Coronary artery (tissue), 2 donors: ENCODE data around the gene CINP.
"Not testable (repeated sequence)": the region's sequence is repeated elsewhere in the genome, so short reads cannot be mapped to it uniquely, and the experiment has no call there.

Experiments
- DNase-seq: peaks from one replicate; pipeline ENCODE4 v3.0.0-alpha.2; 2017; ENCODE audit warnings: low spot score
- H3K27ac ChIP-seq, 2 donors: fragments of 200-600 bp; sonication (generic); one replicate each; pipeline ENCODE4 v1.5.1; 2016 to 2019
- H3K4me3 ChIP-seq: fragments of 200-600 bp; sonication (generic); 2 replicates; pipeline ENCODE4 v1.5.1; 2016; ENCODE audit warnings: mild to moderate bottlenecking, moderate library complexity
- TF ChIP-seq, protein P1 (sequence below): fragments of 200-600 bp; sonication (generic); IDR thresholded peaks from one replicate; pipeline ENCODE4 v1.5.1; 2019; ENCODE audit warnings: antibody characterized with exemption

The CINP gene

DNA sequence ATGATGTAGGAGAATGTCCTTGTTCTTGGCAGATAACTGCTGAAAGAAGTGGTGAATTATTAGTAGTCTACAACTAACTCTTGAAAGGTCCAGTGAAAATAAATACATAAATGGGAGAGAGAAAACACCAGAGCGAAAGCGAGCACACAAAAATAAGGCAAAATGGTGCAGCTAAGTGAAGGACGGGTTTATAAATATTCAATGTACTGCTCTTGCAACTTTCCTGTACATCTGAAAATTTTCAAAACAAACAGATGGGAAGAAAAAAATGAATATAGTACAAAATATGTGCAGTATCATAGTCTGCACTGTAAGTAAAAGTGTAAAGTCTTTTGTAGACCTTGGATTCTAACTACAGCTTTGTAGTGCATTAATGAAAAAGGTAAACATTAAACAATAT lies 59.0 kb downstream of the CINP start:
- DNase-seq: no peak
- TF ChIP-seq, protein P1, sequence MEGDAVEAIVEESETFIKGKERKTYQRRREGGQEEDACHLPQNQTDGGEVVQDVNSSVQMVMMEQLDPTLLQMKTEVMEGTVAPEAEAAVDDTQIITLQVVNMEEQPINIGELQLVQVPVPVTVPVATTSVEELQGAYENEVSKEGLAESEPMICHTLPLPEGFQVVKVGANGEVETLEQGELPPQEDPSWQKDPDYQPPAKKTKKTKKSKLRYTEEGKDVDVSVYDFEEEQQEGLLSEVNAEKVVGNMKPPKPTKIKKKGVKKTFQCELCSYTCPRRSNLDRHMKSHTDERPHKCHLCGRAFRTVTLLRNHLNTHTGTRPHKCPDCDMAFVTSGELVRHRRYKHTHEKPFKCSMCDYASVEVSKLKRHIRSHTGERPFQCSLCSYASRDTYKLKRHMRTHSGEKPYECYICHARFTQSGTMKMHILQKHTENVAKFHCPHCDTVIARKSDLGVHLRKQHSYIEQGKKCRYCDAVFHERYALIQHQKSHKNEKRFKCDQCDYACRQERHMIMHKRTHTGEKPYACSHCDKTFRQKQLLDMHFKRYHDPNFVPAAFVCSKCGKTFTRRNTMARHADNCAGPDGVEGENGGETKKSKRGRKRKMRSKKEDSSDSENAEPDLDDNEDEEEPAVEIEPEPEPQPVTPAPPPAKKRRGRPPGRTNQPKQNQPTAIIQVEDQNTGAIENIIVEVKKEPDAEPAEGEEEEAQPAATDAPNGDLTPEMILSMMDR: no peak
- Histone ChIP-seq H3K27ac (no peak overlapping the region), H3K4me3 (no peak overlapping the region)

- not testable (repeated sequence) for H3K27ac ChIP-seq, H3K4me3 ChIP-seq
- DNase-seq: peak; percentile 11
Observed at GRCh38 chr14:102298303-102299070, 64.2 kb downstream of the CINP start.
